Chondrocyte (in vitro differentiated cells): ENCODE results near the gene SYAP1. TPM values are rescaled to one million over a fixed set of nuclear protein-coding genes. Genes with fewer than 3 reads are reported as not detected.
A peak's percentile ranks its signal among the peaks of the same experiment; 100 is the strongest.

Source experiments
- DNase-seq: peaks from one replicate; pipeline ENCODE4 v3.0.0; 2021; ENCODE audit warnings: mixed read lengths, low spot score
- H3K27ac Mint-ChIP-seq: one replicate; pipeline ENCODE4 v1.8.0; 2021; ENCODE audit warnings: mild to moderate bottlenecking, moderate library complexity, mixed read lengths; ENCODE audit not compliant: unreplicated experiment
- H3K27me3 Mint-ChIP-seq: 2 replicates; pipeline ENCODE4 v1.8.0; 2021; ENCODE audit warnings: low read depth, mixed read lengths
- H3K36me3 Mint-ChIP-seq: 2 replicates; pipeline ENCODE4 v1.8.0; 2021; ENCODE audit warnings: low read depth, mixed read lengths
- H3K4me1 Mint-ChIP-seq: 2 replicates; pipeline ENCODE4 v1.8.0; 2021; ENCODE audit warnings: low read depth, mild to moderate bottlenecking, mixed read lengths
- H3K4me3 Mint-ChIP-seq: one replicate; pipeline ENCODE4 v1.8.0; 2021; ENCODE audit warnings: mild to moderate bottlenecking, moderate library complexity, mixed read lengths; ENCODE audit not compliant: unreplicated experiment
- H3K9me3 Mint-ChIP-seq: 2 replicates; pipeline ENCODE4 v1.8.0; 2021; ENCODE audit warnings: low read depth, mixed read lengths
- CTCF ChIP-seq: fragments of 200-600 bp; sonication (generic); IDR thresholded peaks from 2 replicates; pipeline ENCODE4 v1.5.0; 2021; ENCODE audit warnings: antibody characterized with exemption, mild to moderate bottlenecking, moderate library complexity
- total RNA-seq: library from RNA; stranded (reverse); gene quantifications from 3 replicates; pipeline ENCODE4 v1.2.1, GENCODE V29; 2021

Gene SYAP1
- total RNA-seq, 1 donor from 2014 or later = 53.3 TPM

- no peaks in the 10 kb centered on the region for H3K9me3 Mint-ChIP-seq
- no peak for DNase-seq
- H3K4me1 Mint-ChIP-seq = peaks cover under 1% of the 10 kb centered on the region
- no peaks in the 10 kb centered on the region for H3K27me3 Mint-ChIP-seq
- H3K27ac Mint-ChIP-seq = no peak overlapping the region
- H3K36me3 Mint-ChIP-seq = peaks cover 15% of the 10 kb centered on the region
- no peak for TF ChIP-seq CTCF
- no peak overlapping the region for H3K4me3 Mint-ChIP-seq
These were observed 16.5 kb upstream of the SYAP1 start for GRCh38 chrX:16702700-16703599.

- no peaks in the 10 kb centered on the region for H3K27me3 Mint-ChIP-seq
- H3K9me3 Mint-ChIP-seq = no peaks in the 10 kb centered on the region
- H3K36me3 Mint-ChIP-seq = peaks cover 13% of the 10 kb centered on the region
- no peak for TF ChIP-seq CTCF
- no peak overlapping the region for H3K27ac Mint-ChIP-seq
- no peak for DNase-seq
- H3K4me1 Mint-ChIP-seq = peaks cover 10% of the 10 kb centered on the region
- no peak overlapping the region for H3K4me3 Mint-ChIP-seq
These were observed 14.0 kb upstream of the SYAP1 start for GRCh38 chrX:16705370-16705769.

- Mint-ChIP-seq H3K4me1 (peaks cover 27% of the 10 kb centered on the region), H3K9me3 (no peaks in the 10 kb centered on the region), H3K27ac (no peak overlapping the region), H3K4me3 (no peak overlapping the region), H3K36me3 (peaks cover 7% of the 10 kb centered on the region), H3K27me3 (no peaks in the 10 kb centered on the region)
- DNase-seq = no peak
- no peak for TF ChIP-seq CTCF
These were observed 11.4 kb upstream of the SYAP1 start for GRCh38 chrX:16708016-16708415.

GRCh38 chrX:16711219-16711811 is 8.1 kb upstream of the SYAP1 start:
- peak overlapping the region; percentile 79 for H3K27ac Mint-ChIP-seq
- TF ChIP-seq CTCF = no peak
- H3K36me3 Mint-ChIP-seq = peaks cover 7% of the 10 kb centered on the region
- peak overlapping the region; percentile 97 for H3K4me3 Mint-ChIP-seq
- H3K27me3 Mint-ChIP-seq = no peaks in the 10 kb centered on the region
- H3K9me3 Mint-ChIP-seq = no peaks in the 10 kb centered on the region
- peaks cover 29% of the 10 kb centered on the region for H3K4me1 Mint-ChIP-seq
- no peak for DNase-seq

GRCh38 chrX:16711893-16712547 is 7.4 kb upstream of the SYAP1 start:
- TF ChIP-seq CTCF = no peak
- peak overlapping the region; percentile 97 for H3K4me3 Mint-ChIP-seq
- peak overlapping the region; percentile 93 for H3K27ac Mint-ChIP-seq
- DNase-seq = no peak
- peaks cover 6% of the 10 kb centered on the region for H3K36me3 Mint-ChIP-seq
- H3K27me3 Mint-ChIP-seq = no peaks in the 10 kb centered on the region
- H3K4me1 Mint-ChIP-seq = peaks cover 29% of the 10 kb centered on the region
- H3K9me3 Mint-ChIP-seq = no peaks in the 10 kb centered on the region
